GM12891 (cell line): ENCODE results near the gene VWF.
"Not testable (repeated sequence)": the region's sequence is repeated elsewhere in the genome, so short reads cannot be mapped to it uniquely, and the experiment has no call there.

Source experiments
- POLR2A ChIP-seq: IDR thresholded peaks from 2 replicates; pipeline ENCODE4 v1.6.1; 2011; ENCODE audit warnings: low read depth, low read length, control low read depth
- POLR2AphosphoS5 ChIP-seq: IDR thresholded peaks from 2 replicates; pipeline ENCODE4 v1.6.1; 2011; ENCODE audit warnings: low read depth, low read length, control low read depth
- TAF1 ChIP-seq: IDR thresholded peaks from 2 replicates; pipeline ENCODE4 v1.6.1; 2011; ENCODE audit warnings: low read depth, low read length, control low read depth

GRCh38 chr12:6102021-6102420 is 22.4 kb downstream of the VWF start:
- not testable (repeated sequence) for TF ChIP-seq POLR2A, POLR2AphosphoS5, TAF1
